Fibroblast of skin of left biceps (primary cell): Measurements from ENCODE around the gene GLRB.
"Not testable (repeated sequence)": the region's sequence is repeated elsewhere in the genome, so short reads cannot be mapped to it uniquely, and the experiment has no call there.

ENCODE experiments used
- DNase-seq, 2 experiments: peaks; one replicate each; pipeline ENCODE4 v3.0.0-alpha.2; 2013; ENCODE audit warnings: low read depth in 2 of 2

The GLRB gene

GRCh38 chr4:157128395-157128794 lies 52.4 kb downstream of the GLRB start:
- peak in 1 of 2 experiments; percentile 26 for DNase-seq

DNA sequence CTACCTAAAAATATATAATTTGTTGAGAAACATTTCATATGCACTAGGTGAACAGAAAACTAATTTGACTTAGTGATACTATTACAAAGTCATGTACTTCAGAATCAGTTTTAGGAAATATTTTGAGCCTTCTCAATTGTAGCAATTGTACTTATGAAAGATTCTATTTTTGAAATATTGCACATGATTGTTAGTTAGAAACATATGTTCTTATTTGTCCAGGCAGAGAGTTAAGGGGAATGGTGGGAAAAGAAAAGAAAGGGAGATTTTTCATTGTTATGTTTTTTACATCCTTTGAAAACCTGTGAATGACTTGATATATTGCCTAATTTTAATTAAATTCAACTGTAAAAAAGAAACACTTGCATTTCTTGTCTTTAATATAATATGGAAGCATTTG lies 66.0 kb downstream of the GLRB start:
- DNase-seq = no peak

DNA sequence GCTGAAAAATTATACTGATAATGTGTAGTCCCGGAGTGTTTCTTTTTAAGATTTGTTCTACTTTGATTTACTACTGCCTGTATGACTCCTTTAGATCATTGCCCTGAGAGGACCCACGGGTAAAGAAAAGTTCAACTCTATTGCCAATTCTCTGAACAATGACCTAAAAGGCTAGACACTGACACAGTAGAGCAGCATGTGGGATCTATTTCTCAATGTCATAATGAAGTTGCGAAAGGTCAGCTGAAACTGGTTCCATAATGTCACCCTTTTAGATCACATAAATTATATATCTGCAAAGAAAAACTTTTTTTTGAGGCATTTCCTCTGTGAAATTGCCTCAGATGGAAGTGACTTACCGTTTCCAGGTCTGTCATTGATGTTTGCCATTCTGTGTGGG lies 67.4 kb downstream of the GLRB start:
- no peak for DNase-seq

- no peak for DNase-seq
These were observed 75.8 kb downstream of the GLRB start for GRCh38 chr4:157151711-157152110.

GRCh38 chr4:157165935-157166610 lies 90.1 kb downstream of the GLRB start:
- no peak for DNase-seq

GRCh38 chr4:157170321-157170720 lies 94.4 kb downstream of the GLRB start:
- DNase-seq = no peak

- DNase-seq = no peak
These were observed 96.1 kb downstream of the GLRB start for GRCh38 chr4:157172011-157172410.

GRCh38 chr4:157180268-157180667 lies 104.3 kb downstream of the GLRB start:
- not testable (repeated sequence) for DNase-seq

GRCh38 chr4:157184300-157184699 lies 108.3 kb downstream of the GLRB start:
- DNase-seq = no peak

DNA sequence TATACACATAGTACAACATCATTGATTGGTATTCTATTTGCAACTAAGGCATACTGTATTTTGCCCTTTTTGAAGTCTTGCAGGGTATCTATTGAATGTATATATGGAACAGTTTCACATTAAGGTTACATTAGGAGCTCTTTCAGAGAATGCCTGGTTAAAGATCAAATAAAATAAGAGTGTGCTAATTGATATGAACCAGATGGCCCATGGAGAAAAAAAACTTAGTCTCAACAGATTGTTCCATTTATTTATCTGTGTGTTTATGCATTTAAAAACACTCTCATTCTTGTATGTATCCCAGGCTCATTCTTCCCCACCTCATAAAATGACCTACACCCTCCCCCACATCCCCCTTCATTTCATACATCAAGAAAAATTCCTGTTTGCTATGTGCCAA lies 109.4 kb downstream of the GLRB start:
- DNase-seq = no peak

GRCh38 chr4:157195374-157195773 lies 119.4 kb downstream of the GLRB start:
- no peak for DNase-seq

GRCh38 chr4:157196046-157196445 lies 120.1 kb downstream of the GLRB start:
- DNase-seq = no peak

- no peak for DNase-seq
These were observed 128.8 kb downstream of the GLRB start for GRCh38 chr4:157204634-157205244.

GRCh38 chr4:157217708-157218107 lies 141.8 kb downstream of the GLRB start:
- DNase-seq = no peak

DNA sequence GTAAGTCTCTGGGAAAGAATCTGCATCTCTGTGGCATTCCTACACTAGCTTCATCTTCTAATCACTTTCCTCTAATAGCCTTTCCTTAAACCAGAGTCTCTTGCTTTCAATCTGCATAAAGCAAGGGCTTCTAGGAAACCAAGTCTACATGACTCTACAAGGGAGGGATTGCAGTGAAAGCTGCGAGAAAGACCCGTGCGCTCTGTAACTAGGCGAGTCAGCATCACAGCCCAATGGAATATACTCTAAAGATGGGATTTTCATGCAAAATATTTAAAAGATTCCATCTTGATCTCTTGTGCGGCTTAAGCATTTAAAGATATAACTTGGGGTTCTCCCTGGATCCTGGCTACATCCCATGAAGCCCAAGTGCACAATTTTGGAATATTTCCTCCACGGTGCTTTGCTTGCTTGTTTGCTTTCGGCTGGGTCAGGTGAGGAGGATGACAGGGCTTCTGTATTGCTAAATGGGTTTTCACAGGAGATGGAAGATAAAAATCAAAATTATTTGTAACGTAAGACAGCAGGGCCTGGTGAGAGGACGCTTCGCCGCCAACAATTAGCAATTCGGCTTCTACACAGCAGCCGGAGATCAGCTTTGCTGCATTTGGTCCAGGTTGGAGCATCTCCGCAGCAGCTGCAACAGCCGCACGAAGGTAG lies 143.9 kb downstream of the GLRB start:
- no peak for DNase-seq

DNA sequence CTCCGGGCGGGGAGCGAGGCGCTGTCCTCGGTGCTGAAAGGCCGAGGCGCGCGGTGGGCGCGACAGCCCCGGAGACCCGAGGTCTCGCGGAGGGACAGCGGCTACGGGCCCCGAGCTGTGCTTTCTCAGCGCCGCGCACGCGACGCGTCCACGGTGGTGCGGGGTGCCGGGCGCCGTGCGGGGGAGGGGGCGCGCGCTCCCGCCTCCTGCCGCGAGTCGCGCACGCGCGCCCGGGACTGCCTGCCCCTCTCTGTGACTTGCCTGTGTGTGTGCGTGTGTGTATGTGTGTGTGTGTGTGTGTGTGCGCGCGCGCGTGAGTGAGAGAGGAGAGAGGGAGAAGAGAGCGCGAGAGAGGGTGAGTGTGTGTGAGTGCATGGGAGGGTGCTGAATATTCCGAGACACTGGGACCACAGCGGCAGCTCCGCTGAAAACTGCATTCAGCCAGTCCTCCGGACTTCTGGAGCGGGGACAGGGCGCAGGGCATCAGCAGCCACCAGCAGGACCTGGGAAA lies 144.5 kb downstream of the GLRB start, which contains the start of gene GRIA2:
Gene GRIA2 (plus strand): TSS at position 358 of the 511 bp plus-strand sequence. CDS start 315 bp downstream, outside the sequence.
- peak; percentile 12 to 18 for DNase-seq

GRCh38 chr4:157221426-157221894 lies 145.5 kb downstream of the GLRB start:
- DNase-seq = no peak
